ENCODE measurements around the gene MTFMT. TPM values are rescaled to one million over a fixed set of nuclear protein-coding genes. Genes with fewer than 3 reads are reported as not detected.
"Not testable (repeated sequence)": the region's sequence is repeated elsewhere in the genome, so short reads cannot be mapped to it uniquely, and the experiment has no call there.

Gene MTFMT
- total RNA-seq, 4 donors from 2014 or later = 9.8 to 40.5 (median 31.0) TPM

GRCh38 chr15:65076486-65077290 is 47.2 kb upstream of the MTFMT start, which contains the start of gene KBTBD13:
KBTBD13 (plus strand) TSS chr15:65076746; CDS start chr15:65076816, 70 bp downstream.
- 91% methylated on average over 58 of the region's 73 CpGs; no CpG with 5 or more reads in 1 of the 2 donors for WGBS, 2 donors (ENCODE audit: low coverage in 1 of 2)
- H3K4me3 ChIP-seq = no peak within 1 kb of the TSS
- no peak within 1 kb of the TSS for H3K27ac ChIP-seq
- intact Hi-C loops (cut with DNase I; ENCODE audit: low total_unique reads) (no loop called here), in situ Hi-C loops (cut with MboI; ENCODE audit: low pct_ligation_motif_present in 1 of 4, low pct_unique_long_range_greater_than_20kb in 1 of 4, low sequenced_read_pairs in 3 of 4) (no loop called here)
- no peak for DNase-seq
- TF ChIP-seq CTCF (IDR thresholded peaks at IDR 0.05) (no peak), POLR2AphosphoS5 (IDR thresholded peaks at IDR 0.05) (no peak), POLR2A (IDR thresholded peaks at IDR 0.05) (no peak), EP300 (IDR thresholded peaks at IDR 0.05; ENCODE audit: low read depth) (no peak)
- H3K4me1 ChIP-seq = peaks cover 0 to 20% (median 15%) of the 10 kb centered on the region in 4 donors
- no peaks in the 10 kb centered on the region for H3K9me3 ChIP-seq
- H3K36me3 ChIP-seq = no peaks in the 10 kb centered on the region
- no peaks in the 10 kb centered on the region for H3K27me3 ChIP-seq

GRCh38 chr15:65075607-65076395 is 46.4 kb upstream of the MTFMT start:
- DNase-seq, H3K36me3 ChIP-seq: not testable (repeated sequence)

GRCh38 chr15:65074946-65075345 is 45.5 kb upstream of the MTFMT start:
- H3K27ac ChIP-seq; DNase-seq; H3K36me3 ChIP-seq; H3K9me3 ChIP-seq; H3K4me3 ChIP-seq; H3K27me3 ChIP-seq; intact Hi-C loops (cut with DNase I; ENCODE audit: low total_unique reads); in situ Hi-C loops (cut with MboI; ENCODE audit: low pct_ligation_motif_present in 1 of 4, low pct_unique_long_range_greater_than_20kb in 1 of 4, low sequenced_read_pairs in 3 of 4): not testable (repeated sequence)
- H3K4me1 ChIP-seq = peaks cover 3 to 35% (median 33%) of the 10 kb centered on the region in 4 donors
- 92% methylated on average over 18 of the region's 22 CpGs; no CpG with 5 or more reads in 1 of the 2 donors for WGBS, 2 donors (ENCODE audit: low coverage in 1 of 2)

More at GRCh38 chr15:65075607-65076395, 46.4 kb upstream of the MTFMT start:
- in situ Hi-C loops (cut with MboI; ENCODE audit: low pct_ligation_motif_present in 1 of 4, low pct_unique_long_range_greater_than_20kb in 1 of 4, low sequenced_read_pairs in 3 of 4); H3K27me3 ChIP-seq; H3K9me3 ChIP-seq; intact Hi-C loops (cut with DNase I; ENCODE audit: low total_unique reads); H3K27ac ChIP-seq; H3K4me3 ChIP-seq: not testable (repeated sequence)
- peaks cover 3 to 26% (median 24%) of the 10 kb centered on the region in 4 donors for H3K4me1 ChIP-seq
- WGBS, 2 donors (ENCODE audit: low coverage in 1 of 2) = 78 to 97% methylated on average over 6 to 12 of the region's 12 CpGs

GRCh38 chr15:65072617-65073016 is 43.2 kb upstream of the MTFMT start:
- DNase-seq = no peak
- Histone ChIP-seq H3K4me3 (no peak overlapping the region), H3K36me3 (no peaks in the 10 kb centered on the region), H3K27ac (peak overlapping the region in 1 of 4 donors; percentile 90), H3K27me3 (peaks cover 6% of the 10 kb centered on the region), H3K4me1 (peaks cover 3 to 42% (median 32%) of the 10 kb centered on the region in 4 donors), H3K9me3 (no peaks in the 10 kb centered on the region)
- intact Hi-C loops (cut with DNase I; ENCODE audit: low total_unique reads) (no loop called here), in situ Hi-C loops (cut with MboI; ENCODE audit: low pct_ligation_motif_present in 1 of 4, low pct_unique_long_range_greater_than_20kb in 1 of 4, low sequenced_read_pairs in 3 of 4) (no loop called here)
- WGBS, 2 donors (ENCODE audit: low coverage in 1 of 2) = 95% methylated on average over 3 of the region's 3 CpGs; no CpG with 5 or more reads in 1 of the 2 donors
- TF ChIP-seq POLR2A (IDR thresholded peaks at IDR 0.05) (no peak), CTCF (IDR thresholded peaks at IDR 0.05) (no peak), POLR2AphosphoS5 (IDR thresholded peaks at IDR 0.05) (no peak), EP300 (IDR thresholded peaks at IDR 0.05; ENCODE audit: low read depth) (no peak)

- peaks cover 3 to 42% (median 31%) of the 10 kb centered on the region in 4 donors for H3K4me1 ChIP-seq
- 77% methylated on average over 1 of the region's 1 CpG; no CpG with 5 or more reads in 1 of the 2 donors for WGBS, 2 donors (ENCODE audit: low coverage in 1 of 2)
- H3K27ac ChIP-seq = peak overlapping the region; percentile 68 to 90 (median 86)
Observed at GRCh38 chr15:65072027-65072426, 42.6 kb upstream of the MTFMT start.

More at GRCh38 chr15:65072027-65072426, 42.6 kb upstream of the MTFMT start:
- in situ Hi-C loops (cut with MboI; ENCODE audit: low pct_ligation_motif_present in 1 of 4, low pct_unique_long_range_greater_than_20kb in 1 of 4, low sequenced_read_pairs in 3 of 4) (no loop called here), intact Hi-C loops (cut with DNase I; ENCODE audit: low total_unique reads) (no loop called here)
- DNase-seq = no peak
- Histone ChIP-seq H3K27me3 (peaks cover 11% of the 10 kb centered on the region), H3K36me3 (no peaks in the 10 kb centered on the region), H3K9me3 (no peaks in the 10 kb centered on the region), H3K4me3 (no peak overlapping the region)
- TF ChIP-seq POLR2AphosphoS5 (IDR thresholded peaks at IDR 0.05) (no peak), CTCF (IDR thresholded peaks at IDR 0.05) (no peak), POLR2A (IDR thresholded peaks at IDR 0.05) (no peak), EP300 (IDR thresholded peaks at IDR 0.05; ENCODE audit: low read depth) (no peak)
